ENCODE data around the gene VSTM1.

GRCh38 chr19:53994811-53995210 lies 68.9 kb downstream of the VSTM1 start:
- TF ChIP-seq CTCF (IDR thresholded peaks at IDR 0.05) (no peak), POLR2A (IDR thresholded peaks at IDR 0.05) (no peak)
